Activated naive CD8-positive, alpha-beta T cell treated with anti-CD3 and anti-CD28 coated beads for 36 hours (primary cell): ENCODE data around the gene PSMB3. TPM values are rescaled to one million over a fixed set of nuclear protein-coding genes. Genes with fewer than 3 reads are reported as not detected.

ENCODE experiments used
- total RNA-seq, 2 experiments: library from RNA; stranded (reverse); gene quantifications; one replicate each; pipeline ENCODE4 v1.2.3, GENCODE V29; 2021

Gene PSMB3
- total RNA-seq, 2 experiments from 2014 or later = 284 to 288 TPM

Other genes with a start within 250 kb of the PSMB3 start
- gene SRCIN1, start 146.8 kb upstream of the PSMB3 start, total RNA-seq = under 1 TPM; 0.37 to 0.42 TPM
- 10 to 100 TPM; 33.6 to 33.7 TPM for gene EPOP, start 77.8 kb upstream of the PSMB3 start, total RNA-seq
- 100 to 1,000 TPM; 125 to 130 TPM for gene MLLT6, start 47.5 kb upstream of the PSMB3 start, total RNA-seq
- 10 to 100 TPM; 54.3 to 57.4 TPM for gene CISD3, start 22.4 kb upstream of the PSMB3 start, total RNA-seq
- under 1 TPM; 0.40 to 0.74 TPM for gene PCGF2, start 4.4 kb upstream of the PSMB3 start, total RNA-seq
- gene PIP4K2B, start 46.8 kb downstream of the PSMB3 start, total RNA-seq = 10 to 100 TPM; 39.6 to 41.1 TPM
- 10 to 100 TPM; 22.3 to 25.6 TPM for gene CWC25, start 72.6 kb downstream of the PSMB3 start, total RNA-seq
- 1,000 to 10,000 TPM; 1,956 to 1,966 TPM for gene RPL23, start 101.0 kb downstream of the PSMB3 start, total RNA-seq
- gene LASP1, start 117.3 kb downstream of the PSMB3 start, total RNA-seq = 100 to 1,000 TPM; 131 TPM
- gene FBXO47, start 214.7 kb downstream of the PSMB3 start, total RNA-seq = under 1 TPM in 1 of 2 experiments, not detected in 1; 0.12 TPM